ENCODE results near the gene MYADM. TPM values are rescaled to one million over a fixed set of nuclear protein-coding genes. Genes with fewer than 3 reads are reported as not detected.

Gene MYADM
- total RNA-seq, 1 donor from 2014 or later = 54.0 TPM

Other genes with a start within 250 kb of the MYADM start
- not detected in 2 replicates for gene DPRX, start 235.9 kb upstream of the MYADM start, total RNA-seq
- gene NLRP12, start 43.6 kb upstream of the MYADM start, total RNA-seq = not detected in 2 replicates
- 0.13 TPM in 1 of 2 replicates, not detected in the other for gene PRKCG, start 14.3 kb downstream of the MYADM start, total RNA-seq
- not detected in 2 replicates for gene CACNG7, start 41.4 kb downstream of the MYADM start, total RNA-seq
- gene CACNG8, start 95.1 kb downstream of the MYADM start, total RNA-seq = under 0.01 TPM in 1 of 2 replicates, not detected in the other
- not detected in 2 replicates for gene CACNG6, start 123.8 kb downstream of the MYADM start, total RNA-seq
- gene VSTM1, start 196.0 kb downstream of the MYADM start, total RNA-seq = not detected in 2 replicates
- not detected in 2 replicates for gene TARM1, start 213.5 kb downstream of the MYADM start, total RNA-seq
- gene OSCAR, start 232.9 kb downstream of the MYADM start, total RNA-seq = 22.9 and 24.4 TPM in 2 replicates
- gene NDUFA3, start 235.0 kb downstream of the MYADM start, total RNA-seq = 31.8 and 39.4 TPM in 2 replicates
- gene TFPT, start 247.8 kb downstream of the MYADM start, total RNA-seq = 28.2 and 31.0 TPM in 2 replicates
- gene PRPF31, start 247.9 kb downstream of the MYADM start, total RNA-seq = 56.8 and 68.3 TPM in 2 replicates

Data from kidney epithelial cell (primary cell).